ENCODE measurements around the gene ZNF211.

Gene ZNF211

GRCh38 chr19:57665261-57665806, 32.4 kb downstream of the ZNF211 start:
- no peaks in the 10 kb centered on the region for H3K4me1 ChIP-seq (ENCODE audit: control insufficient read depth, insufficient read depth, low read length)
- H3K36me3 ChIP-seq (ENCODE audit: control insufficient read depth, insufficient read depth, low read length) = no peaks in the 10 kb centered on the region
- H3K27me3 ChIP-seq (ENCODE audit: control insufficient read depth, insufficient read depth, low read length) = no peaks in the 10 kb centered on the region
- H3K4me3 ChIP-seq (ENCODE audit: low read length) = no peak overlapping the region
- no peaks in the 10 kb centered on the region for H3K9me3 ChIP-seq (ENCODE audit: control insufficient read depth, low read length)
- H3K9ac ChIP-seq (ENCODE audit: low read length) = no peak overlapping the region

GRCh38 chr19:57667228-57667627, 34.3 kb downstream of the ZNF211 start:
- Histone ChIP-seq H3K4me3 (ENCODE audit: low read length) (no peak overlapping the region), H3K36me3 (ENCODE audit: control insufficient read depth, insufficient read depth, low read length) (no peaks in the 10 kb centered on the region), H3K9me3 (ENCODE audit: control insufficient read depth, low read length) (no peaks in the 10 kb centered on the region), H3K27me3 (ENCODE audit: control insufficient read depth, insufficient read depth, low read length) (no peaks in the 10 kb centered on the region), H3K9ac (ENCODE audit: low read length) (no peak overlapping the region), H3K4me1 (ENCODE audit: control insufficient read depth, insufficient read depth, low read length) (no peaks in the 10 kb centered on the region)

- Histone ChIP-seq H3K36me3 (ENCODE audit: control insufficient read depth, insufficient read depth, low read length) (no peaks in the 10 kb centered on the region), H3K27me3 (ENCODE audit: control insufficient read depth, insufficient read depth, low read length) (no peaks in the 10 kb centered on the region), H3K9me3 (ENCODE audit: control insufficient read depth, low read length) (no peaks in the 10 kb centered on the region), H3K9ac (ENCODE audit: low read length) (no peak within 1 kb of the TSS), H3K4me3 (ENCODE audit: low read length) (no peak within 1 kb of the TSS), H3K4me1 (ENCODE audit: control insufficient read depth, insufficient read depth, low read length) (no peaks in the 10 kb centered on the region)
Measured at GRCh38 chr19:57668635-57669034, 35.7 kb downstream of the ZNF211 start, which contains the start of gene ZSCAN4. ZSCAN4 (plus strand) TSS chr19:57668935; CDS start chr19:57676146, 7,211 bp downstream.

GRCh38 chr19:57671124-57671895, 38.3 kb downstream of the ZNF211 start:
- Histone ChIP-seq H3K4me1 (ENCODE audit: control insufficient read depth, insufficient read depth, low read length) (no peaks in the 10 kb centered on the region), H3K9me3 (ENCODE audit: control insufficient read depth, low read length) (no peaks in the 10 kb centered on the region), H3K4me3 (ENCODE audit: low read length) (no peak overlapping the region), H3K36me3 (ENCODE audit: control insufficient read depth, insufficient read depth, low read length) (no peaks in the 10 kb centered on the region), H3K9ac (ENCODE audit: low read length) (no peak overlapping the region), H3K27me3 (ENCODE audit: control insufficient read depth, insufficient read depth, low read length) (no peaks in the 10 kb centered on the region)

- Histone ChIP-seq H3K9me3 (ENCODE audit: control insufficient read depth, low read length) (no peaks in the 10 kb centered on the region), H3K4me1 (ENCODE audit: control insufficient read depth, insufficient read depth, low read length) (no peaks in the 10 kb centered on the region), H3K9ac (ENCODE audit: low read length) (no peak overlapping the region), H3K36me3 (ENCODE audit: control insufficient read depth, insufficient read depth, low read length) (no peaks in the 10 kb centered on the region), H3K4me3 (ENCODE audit: low read length) (no peak overlapping the region), H3K27me3 (ENCODE audit: control insufficient read depth, insufficient read depth, low read length) (no peaks in the 10 kb centered on the region)
Measured at GRCh38 chr19:57672466-57672865, 39.5 kb downstream of the ZNF211 start.

- H3K9me3 ChIP-seq (ENCODE audit: control insufficient read depth, low read length) = no peaks in the 10 kb centered on the region
- H3K9ac ChIP-seq (ENCODE audit: low read length) = no peak overlapping the region
- no peak overlapping the region for H3K4me3 ChIP-seq (ENCODE audit: low read length)
- H3K27me3 ChIP-seq (ENCODE audit: control insufficient read depth, insufficient read depth, low read length) = no peaks in the 10 kb centered on the region
- no peaks in the 10 kb centered on the region for H3K36me3 ChIP-seq (ENCODE audit: control insufficient read depth, insufficient read depth, low read length)
- H3K4me1 ChIP-seq (ENCODE audit: control insufficient read depth, insufficient read depth, low read length) = no peaks in the 10 kb centered on the region
Measured at GRCh38 chr19:57675881-57676280, 42.9 kb downstream of the ZNF211 start.

- Histone ChIP-seq H3K9me3 (ENCODE audit: control insufficient read depth, low read length) (peaks cover 35% of the 10 kb centered on the region), H3K4me3 (ENCODE audit: low read length) (peak overlapping the region; percentile 95), H3K9ac (ENCODE audit: low read length) (peak overlapping the region; percentile 66), H3K36me3 (ENCODE audit: control insufficient read depth, insufficient read depth, low read length) (peaks cover 21% of the 10 kb centered on the region), H3K4me1 (ENCODE audit: control insufficient read depth, insufficient read depth, low read length) (peaks cover 11% of the 10 kb centered on the region), H3K27me3 (ENCODE audit: control insufficient read depth, insufficient read depth, low read length) (no peaks in the 10 kb centered on the region)
Measured at GRCh38 chr19:57682226-57682766, 49.3 kb downstream of the ZNF211 start.

GRCh38 chr19:57686727-57687126, 53.8 kb downstream of the ZNF211 start:
- Histone ChIP-seq H3K36me3 (ENCODE audit: control insufficient read depth, insufficient read depth, low read length) (peaks cover 21% of the 10 kb centered on the region), H3K27me3 (ENCODE audit: control insufficient read depth, insufficient read depth, low read length) (no peaks in the 10 kb centered on the region), H3K9me3 (ENCODE audit: control insufficient read depth, low read length) (peaks cover 59% of the 10 kb centered on the region), H3K9ac (ENCODE audit: low read length) (no peak overlapping the region), H3K4me1 (ENCODE audit: control insufficient read depth, insufficient read depth, low read length) (peaks cover 11% of the 10 kb centered on the region), H3K4me3 (ENCODE audit: low read length) (no peak overlapping the region)

GRCh38 chr19:57687363-57688010, 54.5 kb downstream of the ZNF211 start:
- H3K27me3 ChIP-seq (ENCODE audit: control insufficient read depth, insufficient read depth, low read length) = no peaks in the 10 kb centered on the region
- H3K9ac ChIP-seq (ENCODE audit: low read length) = no peak overlapping the region
- no peak overlapping the region for H3K4me3 ChIP-seq (ENCODE audit: low read length)
- H3K4me1 ChIP-seq (ENCODE audit: control insufficient read depth, insufficient read depth, low read length) = peaks cover 10% of the 10 kb centered on the region
- peaks cover 59% of the 10 kb centered on the region for H3K9me3 ChIP-seq (ENCODE audit: control insufficient read depth, low read length)
- peaks cover 21% of the 10 kb centered on the region for H3K36me3 ChIP-seq (ENCODE audit: control insufficient read depth, insufficient read depth, low read length)

GRCh38 chr19:57688011-57688763, 55.2 kb downstream of the ZNF211 start:
- no peak overlapping the region for H3K9ac ChIP-seq (ENCODE audit: low read length)
- no peak overlapping the region for H3K4me3 ChIP-seq (ENCODE audit: low read length)
- H3K27me3 ChIP-seq (ENCODE audit: control insufficient read depth, insufficient read depth, low read length) = no peaks in the 10 kb centered on the region
- H3K9me3 ChIP-seq (ENCODE audit: control insufficient read depth, low read length) = peaks cover 59% of the 10 kb centered on the region
- H3K36me3 ChIP-seq (ENCODE audit: control insufficient read depth, insufficient read depth, low read length) = peaks cover 21% of the 10 kb centered on the region
- peaks cover 3% of the 10 kb centered on the region for H3K4me1 ChIP-seq (ENCODE audit: control insufficient read depth, insufficient read depth, low read length)

- peaks cover 47% of the 10 kb centered on the region for H3K9me3 ChIP-seq (ENCODE audit: control insufficient read depth, low read length)
- no peaks in the 10 kb centered on the region for H3K4me1 ChIP-seq (ENCODE audit: control insufficient read depth, insufficient read depth, low read length)
- H3K4me3 ChIP-seq (ENCODE audit: low read length) = no peak overlapping the region
- no peaks in the 10 kb centered on the region for H3K27me3 ChIP-seq (ENCODE audit: control insufficient read depth, insufficient read depth, low read length)
- H3K9ac ChIP-seq (ENCODE audit: low read length) = no peak overlapping the region
- peaks cover 19% of the 10 kb centered on the region for H3K36me3 ChIP-seq (ENCODE audit: control insufficient read depth, insufficient read depth, low read length)
Measured at GRCh38 chr19:57689750-57690149, 56.8 kb downstream of the ZNF211 start.

All from mucosa of stomach (tissue), 1 donor.